Neural cell (in vitro differentiated cells): Measurements from ENCODE around the gene PDE1A. TPM values are rescaled to one million over a fixed set of nuclear protein-coding genes. Genes with fewer than 3 reads are reported as not detected.

Experiments
- H2AFZ ChIP-seq: fragments of 200-600, 300-800 bp; sonication (generic), shearing (Covaris generic); 2 replicates; pipeline ENCODE4 v1.6.0; 2014; ENCODE audit warnings: low read depth, mild to moderate bottlenecking, antibody characterized with exemption, low read length, moderate library complexity
- H3F3A ChIP-seq: fragments of 200-600 bp; shearing (Covaris generic); 2 replicates; pipeline ENCODE4 v1.6.1; 2016; ENCODE audit warnings: mild to moderate bottlenecking, moderate library complexity, mixed read lengths, antibody characterized with exemption, low read length; ENCODE audit not compliant: insufficient read depth, poor library complexity, severe bottlenecking
- H3K27ac ChIP-seq: fragments of 200-600, 300-800 bp; sonication (generic), shearing (Covaris generic); 2 replicates; pipeline ENCODE4 v1.5.1; 2014; ENCODE audit warnings: mild to moderate bottlenecking, low read length, moderate library complexity
- H3K27me3 ChIP-seq: fragments of 300-800, 200-600 bp; sonication (generic), shearing (Covaris generic); 2 replicates; pipeline ENCODE4 v1.6.0; 2014; ENCODE audit warnings: mild to moderate bottlenecking, low read depth, low read length, moderate library complexity; ENCODE audit not compliant: insufficient read depth
- H3K36me3 ChIP-seq: fragments of 300-800, 200-600 bp; sonication (generic), shearing (Covaris generic); 2 replicates; pipeline ENCODE4 v1.5.1; 2014; ENCODE audit warnings: mild to moderate bottlenecking, antibody characterized with exemption, low read length, moderate library complexity; ENCODE audit not compliant: insufficient read depth
- H3K4me2 ChIP-seq: fragments of 300-800, 200-600 bp; sonication (generic), shearing (Covaris generic); 2 replicates; pipeline ENCODE4 v1.6.0; 2014; ENCODE audit warnings: mild to moderate bottlenecking, low read length
- H3K4me3 ChIP-seq: fragments of 300-800, 200-600 bp; sonication (generic), shearing (Covaris generic); 2 replicates; pipeline ENCODE4 v1.5.1; 2014; ENCODE audit warnings: mild to moderate bottlenecking, low read length, moderate library complexity
- H3K79me2 ChIP-seq: fragments of 200-600 bp; shearing (Covaris generic); replicated peaks from 2 replicates; pipeline ENCODE4 v1.6.0; 2014; ENCODE audit warnings: mild to moderate bottlenecking, low read length, moderate library complexity; ENCODE audit not compliant: insufficient read depth
- H3K9ac ChIP-seq: fragments of 300-800, 200-600 bp; sonication (generic), shearing (Covaris generic); 2 replicates; pipeline ENCODE4 v1.6.1; 2016; ENCODE audit warnings: mild to moderate bottlenecking, low read length, mixed read lengths
- H3K9me2 ChIP-seq: fragments of 200-600 bp; shearing (Covaris generic); 2 replicates; pipeline ENCODE4 v1.6.1; 2016; ENCODE audit warnings: mild to moderate bottlenecking, low read length, mixed read lengths; ENCODE audit not compliant: insufficient read depth
- H3K9me3 ChIP-seq: fragments of 200-600, 300-800 bp; sonication (generic), shearing (Covaris generic); 2 replicates; pipeline ENCODE4 v1.6.1; 2016; ENCODE audit warnings: mild to moderate bottlenecking, mixed run types, low read length, moderate library complexity, mixed read lengths
- H4K20me1 ChIP-seq: fragments of 200-600 bp; shearing (Covaris generic); 2 replicates; pipeline ENCODE4 v1.6.1; 2016; ENCODE audit warnings: mild to moderate bottlenecking, mixed run types; ENCODE audit not compliant: insufficient read depth
- CTCF ChIP-seq: fragments of 450-650 bp; IDR thresholded peaks from 2 replicates; pipeline ENCODE4 v1.5.1; 2014; ENCODE audit warnings: antibody characterized with exemption, mild to moderate bottlenecking, moderate library complexity; ENCODE audit not compliant: poor library complexity, severe bottlenecking
- EP300 ChIP-seq: fragments of 450-650 bp; conservative IDR thresholded peaks from 2 replicates; pipeline ENCODE4 v1.6.1; 2014; ENCODE audit warnings: antibody characterized with exemption, mild to moderate bottlenecking, moderate library complexity; ENCODE audit not compliant: poor library complexity, severe bottlenecking
- EZH2 ChIP-seq: fragments of 200-600, 300-800 bp; shearing (Covaris generic), sonication (generic); IDR thresholded peaks from 2 replicates; pipeline ENCODE4 v1.6.1; 2014; ENCODE audit warnings: antibody characterized with exemption, low read length, borderline replicate concordance, mild to moderate bottlenecking; ENCODE audit not compliant: insufficient read depth, poor library complexity, severe bottlenecking
- MXI1 ChIP-seq: fragments of 450-650 bp; conservative IDR thresholded peaks from 2 replicates; pipeline ENCODE4 v1.6.1; 2014; ENCODE audit warnings: antibody characterized with exemption, mild to moderate bottlenecking; ENCODE audit not compliant: poor library complexity, severe bottlenecking
- POLR2AphosphoS5 ChIP-seq: IDR thresholded peaks from 2 replicates; pipeline ENCODE4 v1.6.1; 2012
- RAD21 ChIP-seq: fragments of 450-650 bp; conservative IDR thresholded peaks from 2 replicates; pipeline ENCODE4 v1.6.1; 2014; ENCODE audit warnings: antibody characterized with exemption, mild to moderate bottlenecking, moderate library complexity
- REST ChIP-seq: IDR thresholded peaks from 2 replicates; pipeline ENCODE4 v1.6.1; 2012; ENCODE audit warnings: borderline replicate concordance
- SMC3 ChIP-seq: fragments of 450-650 bp; conservative IDR thresholded peaks from 2 replicates; pipeline ENCODE4 v1.6.1; 2014; ENCODE audit warnings: antibody characterized with exemption, mild to moderate bottlenecking, moderate library complexity; ENCODE audit not compliant: poor library complexity
- TAF1 ChIP-seq: IDR thresholded peaks from 2 replicates; pipeline ENCODE4 v1.6.1; 2012; ENCODE audit warnings: low read depth
- polyA plus RNA-seq: library from polyadenylated mRNA; depleted of rRNA; stranded (reverse); fragments of >200 nt; gene quantifications from 2 replicates; pipeline ENCODE4 v1.2.3, GENCODE V29; 2014

PDE1A gene
- polyA plus RNA-seq, 1 donor from 2014 or later: 1.6 TPM

GRCh38 chr2:182259629-182260150 is 167.1 kb downstream of the PDE1A start:
- H3K27ac ChIP-seq: no peak overlapping the region
- no peaks in the 10 kb centered on the region for H3K9me3 ChIP-seq

GRCh38 chr2:182252534-182252933 is 174.3 kb downstream of the PDE1A start:
- Histone ChIP-seq H3K4me2 (no peak overlapping the region), H3K9me2 (no peaks in the 10 kb centered on the region), H3K27me3 (no peaks in the 10 kb centered on the region), H3K36me3 (no peaks in the 10 kb centered on the region), H3K9me3 (no peaks in the 10 kb centered on the region), H3K27ac (no peak overlapping the region), H4K20me1 (no peaks in the 10 kb centered on the region), H2AFZ (no peak overlapping the region), H3K79me2 (no peaks in the 10 kb centered on the region), H3K4me3 (no peak overlapping the region), H3K9ac (no peak overlapping the region), H3F3A (no peaks in the 10 kb centered on the region)
- TF ChIP-seq MXI1 (no peak), POLR2AphosphoS5 (no peak), TAF1 (no peak), CTCF (no peak), SMC3 (no peak), EZH2 (no peak), EP300 (no peak), RAD21 (no peak)

More at GRCh38 chr2:182259629-182260150, 167.1 kb downstream of the PDE1A start:
- Histone ChIP-seq H3K79me2 (no peaks in the 10 kb centered on the region), H3K9ac (no peak overlapping the region), H3K9me2 (no peaks in the 10 kb centered on the region), H4K20me1 (no peaks in the 10 kb centered on the region), H3K4me3 (no peak overlapping the region), H3K4me2 (no peak overlapping the region), H3K36me3 (no peaks in the 10 kb centered on the region), H3F3A (no peaks in the 10 kb centered on the region), H3K27me3 (peaks cover 4% of the 10 kb centered on the region), H2AFZ (no peak overlapping the region)
- TF ChIP-seq SMC3 (no peak), POLR2AphosphoS5 (no peak), CTCF (no peak), RAD21 (no peak), TAF1 (no peak), EZH2 (no peak), EP300 (no peak), REST (no peak), MXI1 (no peak)
